Measurements from ENCODE around the gene MAML3.

DNA sequence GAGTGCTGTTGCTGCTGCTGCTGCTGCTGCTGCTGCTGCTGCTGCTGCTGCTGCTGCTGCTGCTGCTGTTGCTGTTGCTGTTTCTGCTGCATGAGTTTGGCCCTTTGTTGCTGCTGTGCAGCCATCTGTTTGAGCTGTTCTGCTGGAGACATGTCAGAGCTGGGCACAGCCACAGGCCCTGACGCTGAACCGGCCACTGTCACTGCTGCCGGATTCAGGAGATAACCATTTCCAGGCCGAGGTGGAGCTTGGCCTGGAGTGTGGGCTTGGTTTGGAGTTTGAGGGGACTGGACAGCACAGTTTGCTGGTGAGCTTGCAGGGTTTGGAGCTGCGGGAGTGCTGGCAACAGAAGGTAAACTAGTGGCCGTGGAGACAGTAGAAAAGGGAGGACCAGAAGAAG lies 264.1 kb downstream of the MAML3 start:
- no peak for TF ChIP-seq CTCF (IDR thresholded peaks at IDR 0.05; ENCODE audit: low read depth, low read length)
- no peak for TF ChIP-seq POLR2A (IDR thresholded peaks at IDR 0.05; ENCODE audit: extremely low read depth, insufficient read length)
- TF ChIP-seq MAX (IDR thresholded peaks at IDR 0.05; ENCODE audit: low read depth, low read length), result no peak

Data from NB4 (cell line).